Activated naive CD4-positive, alpha-beta T cell treated with anti-CD3 and anti-CD28 coated beads, Interleukin-2, amount 10 ng/mL, durations not matched to agents 7 days and 5 days (primary cell): ENCODE measurements around the gene TPM4.
"Not testable (repeated sequence)": the region's sequence is repeated elsewhere in the genome, so short reads cannot be mapped to it uniquely, and the experiment has no call there.

ENCODE experiments used
- CTCF ChIA-PET: fragments of 350-600 bp; sonication (Branson Sonifier 250); formaldehyde crosslinking; loops from one replicate; lab custom pipeline; 2021; ENCODE audit warnings: antibody characterized with exemption; lab: Charles Lee
- DNase-seq: peaks from one replicate; pipeline ENCODE4 v3.0.0-alpha.2; 2020
- H3K27ac Mint-ChIP-seq: one replicate; pipeline ENCODE4 v1.8.0; 2021; ENCODE audit warnings: mild to moderate bottlenecking, moderate library complexity, mixed read lengths
- H3K27me3 Mint-ChIP-seq: one replicate; pipeline ENCODE4 v1.8.0; 2021; ENCODE audit warnings: mild to moderate bottlenecking, mixed read lengths
- H3K36me3 Mint-ChIP-seq: one replicate; pipeline ENCODE4 v1.8.0; 2021; ENCODE audit warnings: mixed read lengths
- H3K4me1 Mint-ChIP-seq: one replicate; pipeline ENCODE4 v1.8.0; 2021; ENCODE audit warnings: mixed read lengths
- H3K4me3 Mint-ChIP-seq: one replicate; pipeline ENCODE4 v1.8.0; 2021; ENCODE audit warnings: mild to moderate bottlenecking, moderate library complexity, mixed read lengths
- H3K9me3 Mint-ChIP-seq: one replicate; pipeline ENCODE4 v1.8.0; 2021; ENCODE audit warnings: mixed read lengths

The TPM4 gene

DNA sequence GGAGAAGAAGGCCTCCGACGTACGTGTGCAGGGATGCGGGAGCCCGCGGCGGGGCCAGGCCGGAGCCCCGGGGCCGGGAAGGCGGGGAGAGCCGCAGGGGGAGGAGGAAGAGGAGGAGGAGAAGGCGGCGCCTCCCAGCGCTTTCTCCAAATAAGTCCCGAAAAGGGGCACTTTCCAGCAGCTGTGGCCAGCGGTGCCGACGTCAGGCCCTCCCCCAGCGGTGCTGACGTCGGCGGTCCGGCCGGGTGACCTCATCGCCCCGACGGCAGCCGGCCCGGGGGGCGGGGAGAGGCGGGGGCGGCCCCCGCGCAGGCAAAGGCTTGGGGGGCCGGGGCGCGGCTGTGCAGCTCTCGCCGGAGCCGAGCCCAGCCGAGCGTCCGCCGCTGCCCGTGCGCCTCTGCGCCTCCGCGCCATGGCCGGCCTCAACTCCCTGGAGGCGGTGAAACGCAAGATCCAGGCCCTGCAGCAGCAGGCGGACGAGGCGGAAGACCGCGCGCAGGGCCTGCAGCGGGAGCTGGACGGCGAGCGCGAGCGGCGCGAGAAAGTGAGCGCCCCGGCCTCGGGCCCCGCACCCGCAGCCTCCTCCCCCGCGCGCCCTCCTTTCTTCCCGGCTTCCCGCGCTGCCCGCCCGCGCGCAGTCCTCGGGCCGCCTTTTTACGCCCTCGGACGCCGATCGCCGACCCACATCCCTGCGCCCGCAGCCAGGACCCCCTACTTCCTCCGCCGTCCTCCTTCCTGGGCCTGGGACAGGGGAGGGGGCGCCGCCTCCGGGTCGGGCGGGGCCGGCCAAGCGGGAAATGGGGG lies at the start of gene TPM4:
Gene TPM4 (plus strand): TSS at position 342 of the 804 bp plus-strand sequence. CDS start 71 bp downstream, at position 413.
- Mint-ChIP-seq H3K4me1 (peaks cover 72% of the 10 kb centered on the region), H3K27me3 (no peaks in the 10 kb centered on the region), H3K36me3 (peaks cover 32% of the 10 kb centered on the region), H3K9me3 (no peaks in the 10 kb centered on the region), H3K27ac (peak within 1 kb of the TSS; percentile 99), H3K4me3 (peak within 1 kb of the TSS; percentile 84)
- DNase-seq = peak; percentile 93
- CTCF ChIA-PET = interaction anchor here (0.7 to 3.3 kb wide), 6 partner anchors 10 to 68 kb away, joined by 3 to 14 read pairs (median 4); no protein-coding TSS in a partner anchor

DNA sequence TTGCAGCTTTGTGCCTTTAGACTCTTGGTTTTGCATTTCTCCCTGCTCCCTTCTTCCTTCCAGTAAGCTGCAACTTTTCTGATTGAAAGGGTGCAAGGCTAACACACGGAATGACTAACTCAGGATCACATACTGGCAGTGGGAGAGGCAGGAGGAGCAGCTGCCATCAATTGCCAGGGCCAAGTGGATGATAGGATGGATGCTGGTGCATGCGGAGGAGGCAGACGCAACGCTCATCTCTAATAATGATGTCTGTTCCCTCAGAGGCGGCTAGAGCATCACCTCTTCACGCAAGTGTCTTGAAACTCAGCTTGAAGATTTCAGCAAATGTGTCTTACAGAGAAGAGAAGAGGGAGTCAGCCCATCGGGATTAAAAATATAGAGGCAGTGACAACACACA lies 49.5 kb upstream of the TPM4 start:
- Mint-ChIP-seq H3K4me3 (no peak overlapping the region), H3K36me3 (no peaks in the 10 kb centered on the region), H3K27ac (no peak overlapping the region), H3K27me3 (peaks cover 5% of the 10 kb centered on the region), H3K4me1 (no peaks in the 10 kb centered on the region), H3K9me3 (no peaks in the 10 kb centered on the region)
- no peak for DNase-seq
- CTCF ChIA-PET = interaction anchor here (0.6 to 2.1 kb wide), 2 partner anchors 15 to 34 kb away, joined by 3 to 5 read pairs; no protein-coding TSS in a partner anchor

DNA sequence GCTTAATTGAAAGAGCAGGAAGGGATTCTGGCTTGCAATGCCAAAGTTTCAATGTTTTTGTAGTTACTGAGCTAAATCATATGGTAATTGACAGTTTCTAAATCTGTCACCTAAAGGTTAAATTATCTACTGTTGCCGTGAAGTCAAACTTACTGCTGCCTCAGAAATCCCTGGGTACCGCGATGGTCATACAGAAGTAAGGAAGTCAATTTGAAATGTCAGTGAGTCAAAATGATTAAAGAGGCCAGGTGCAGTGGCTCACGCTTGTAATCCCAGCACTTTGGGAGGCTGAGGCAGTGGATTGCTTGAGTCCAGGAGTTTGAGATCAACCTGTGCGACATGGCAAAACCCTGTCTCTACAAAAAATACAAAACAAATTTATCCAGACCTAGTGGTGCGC lies 48.8 kb upstream of the TPM4 start:
- no peaks in the 10 kb centered on the region for H3K4me1 Mint-ChIP-seq
- no peak overlapping the region for H3K4me3 Mint-ChIP-seq
- CTCF ChIA-PET = interaction anchor here (0.6 to 2.1 kb wide), 2 partner anchors 14 to 33 kb away, joined by 3 to 5 read pairs; no protein-coding TSS in a partner anchor
- no peak for DNase-seq
- peaks cover 5% of the 10 kb centered on the region for H3K27me3 Mint-ChIP-seq
- no peak overlapping the region for H3K27ac Mint-ChIP-seq
- H3K9me3 Mint-ChIP-seq = no peaks in the 10 kb centered on the region
- no peaks in the 10 kb centered on the region for H3K36me3 Mint-ChIP-seq

DNA sequence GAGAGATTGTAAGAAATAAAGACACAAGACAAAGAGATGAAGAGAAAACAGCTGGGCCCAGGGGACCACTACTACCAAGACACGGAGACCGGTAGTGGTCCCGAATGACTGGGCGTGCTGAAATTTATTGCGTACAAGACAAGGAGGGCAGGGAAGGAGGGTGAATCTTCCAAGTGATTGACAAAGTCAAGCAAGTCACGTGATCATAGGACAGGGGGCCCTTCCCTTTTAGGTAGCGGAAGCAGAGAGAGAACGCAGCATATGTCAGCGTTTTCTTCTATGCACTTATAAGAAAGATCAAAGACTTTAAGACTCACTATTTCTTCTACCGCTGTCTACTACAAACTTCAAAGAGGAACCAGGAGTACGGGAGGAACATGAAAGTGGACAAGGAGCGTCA lies 46.1 kb upstream of the TPM4 start:
- H3K27me3 Mint-ChIP-seq, H3K4me3 Mint-ChIP-seq, H3K9me3 Mint-ChIP-seq, DNase-seq, H3K36me3 Mint-ChIP-seq, H3K27ac Mint-ChIP-seq, H3K4me1 Mint-ChIP-seq, CTCF ChIA-PET: not testable (repeated sequence)

DNA sequence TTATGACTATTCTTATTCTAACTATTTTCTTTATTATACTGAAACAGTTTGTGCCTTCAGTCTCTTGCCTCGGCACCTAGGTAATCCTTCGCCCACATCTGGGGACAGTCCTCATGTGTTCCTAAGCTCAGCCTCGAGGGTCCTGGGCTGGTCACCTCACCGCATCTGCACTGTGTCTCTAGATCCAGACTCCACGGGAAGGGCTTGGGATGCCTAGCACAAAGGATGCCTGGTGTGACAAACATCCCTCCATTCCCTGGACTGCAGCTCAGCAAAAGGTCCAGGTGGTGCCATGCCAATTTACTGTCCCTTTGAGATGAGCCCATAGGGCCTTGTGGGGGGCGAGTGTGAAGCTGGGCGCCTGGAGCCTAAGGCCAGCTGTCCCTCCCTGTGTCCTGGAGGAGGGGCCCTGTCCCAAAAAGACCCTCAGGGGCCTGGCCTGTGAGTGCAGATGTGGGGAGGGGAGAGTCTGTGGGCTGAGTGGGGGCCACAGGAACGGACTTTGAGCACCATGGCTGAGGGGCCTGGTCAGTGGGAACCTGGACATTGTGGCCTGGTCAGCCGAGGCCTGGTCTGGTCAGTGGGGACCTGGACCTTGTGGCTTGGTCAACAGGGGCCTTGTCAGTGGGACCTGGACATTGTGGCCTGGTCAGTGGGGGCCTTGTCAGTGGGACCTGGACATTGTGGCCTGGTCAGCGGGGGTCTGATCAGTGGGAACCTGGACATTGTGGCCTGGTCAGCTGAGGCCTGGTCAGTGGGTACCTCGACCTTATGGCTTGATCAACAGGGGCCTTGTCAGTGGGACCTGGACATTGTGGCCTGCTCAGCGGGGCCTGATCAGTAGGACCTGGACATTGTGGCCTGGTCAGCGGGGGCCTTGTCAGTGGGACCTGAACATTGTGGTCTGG lies 45.1 kb upstream of the TPM4 start:
- DNase-seq = no peak
- no peaks in the 10 kb centered on the region for H3K9me3 Mint-ChIP-seq
- CTCF ChIA-PET = interaction anchor here (0.9 kb wide), 1 partner anchor 10 kb away, joined by 5 read pairs; no protein-coding TSS in a partner anchor
- no peak overlapping the region for H3K27ac Mint-ChIP-seq
- H3K36me3 Mint-ChIP-seq = no peaks in the 10 kb centered on the region
- H3K4me1 Mint-ChIP-seq = no peaks in the 10 kb centered on the region
- peaks cover 5% of the 10 kb centered on the region for H3K27me3 Mint-ChIP-seq
- H3K4me3 Mint-ChIP-seq = no peak overlapping the region

DNA sequence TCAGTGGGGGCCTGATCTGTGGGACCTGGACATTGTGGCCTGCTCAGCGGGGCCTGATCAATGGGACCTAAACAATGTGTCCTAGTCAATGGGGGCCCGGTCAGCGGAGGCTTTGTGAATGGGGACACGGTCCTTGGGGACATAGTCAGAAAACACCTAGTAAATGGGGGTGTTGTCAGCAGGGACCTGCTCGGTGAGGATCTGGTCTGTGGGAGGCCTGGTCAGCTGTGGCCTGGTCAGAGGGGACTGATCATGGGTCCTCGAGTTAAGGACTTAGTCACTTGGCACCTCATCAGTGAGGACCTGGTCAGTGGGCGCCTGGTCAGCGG lies 44.5 kb upstream of the TPM4 start:
- CTCF ChIA-PET = no interaction called here
- no peaks in the 10 kb centered on the region for H3K4me1 Mint-ChIP-seq
- no peak overlapping the region for H3K4me3 Mint-ChIP-seq
- DNase-seq = no peak
- H3K27ac Mint-ChIP-seq = no peak overlapping the region
- H3K9me3 Mint-ChIP-seq = no peaks in the 10 kb centered on the region
- H3K27me3 Mint-ChIP-seq = peaks cover 5% of the 10 kb centered on the region
- H3K36me3 Mint-ChIP-seq = no peaks in the 10 kb centered on the region

DNA sequence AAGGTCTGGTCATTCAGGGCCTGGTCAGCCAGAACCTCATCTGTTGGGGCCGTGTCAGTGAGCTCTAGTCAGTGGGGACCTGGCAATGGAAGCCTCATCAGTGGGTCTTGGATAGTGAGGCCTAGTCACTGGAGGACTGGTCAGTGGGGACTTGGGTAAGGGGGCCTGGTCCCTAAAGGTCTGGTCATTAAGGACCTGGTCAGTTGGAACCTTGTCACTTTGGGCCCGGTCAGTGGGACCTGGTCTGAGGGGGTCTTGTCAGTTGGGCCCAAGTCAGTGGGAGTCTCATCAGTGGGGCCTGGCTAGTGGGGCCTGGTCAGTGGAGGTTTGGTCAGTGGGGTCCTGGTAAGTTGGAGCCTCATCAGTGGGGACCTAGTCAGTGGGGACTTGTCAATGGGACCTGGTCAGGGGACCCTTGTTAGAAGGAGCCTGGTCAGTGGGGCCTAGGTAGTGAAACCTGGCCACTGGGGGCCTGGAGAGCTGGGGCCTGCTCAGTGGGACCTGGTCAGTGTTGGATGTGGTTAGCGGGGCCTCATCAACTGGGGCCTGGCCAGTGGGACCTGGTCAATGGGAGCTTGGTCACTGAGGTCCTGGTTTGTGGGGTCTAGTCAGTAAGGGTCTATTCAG lies 43.7 kb upstream of the TPM4 start:
- no peaks in the 10 kb centered on the region for H3K9me3 Mint-ChIP-seq
- DNase-seq = no peak
- no peaks in the 10 kb centered on the region for H3K36me3 Mint-ChIP-seq
- no peaks in the 10 kb centered on the region for H3K4me1 Mint-ChIP-seq
- H3K27ac Mint-ChIP-seq = no peak overlapping the region
- CTCF ChIA-PET = no interaction called here
- no peak overlapping the region for H3K4me3 Mint-ChIP-seq
- H3K27me3 Mint-ChIP-seq = peaks cover 5% of the 10 kb centered on the region

DNA sequence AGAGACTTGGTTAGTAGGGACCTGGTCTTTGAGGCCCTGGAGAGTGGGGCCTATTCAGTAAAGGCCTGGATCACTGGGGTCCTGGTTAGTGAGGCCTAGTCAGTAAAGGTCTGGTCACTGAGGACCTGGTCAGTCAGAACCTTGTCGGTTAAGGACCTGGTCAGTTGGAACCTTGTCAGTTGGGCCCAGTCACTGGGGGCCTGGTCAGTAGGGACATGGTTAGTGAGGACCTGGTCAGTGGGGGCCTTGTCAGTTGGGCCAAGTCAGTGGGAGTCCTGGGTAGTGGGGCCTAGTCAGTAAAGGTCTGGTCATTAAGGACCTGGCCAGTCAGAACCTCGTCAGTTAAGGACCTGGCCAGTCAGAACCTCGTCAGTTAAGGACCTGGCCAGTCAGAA lies 43.2 kb upstream of the TPM4 start:
- Mint-ChIP-seq H3K27ac (no peak overlapping the region), H3K4me3 (no peak overlapping the region), H3K36me3 (no peaks in the 10 kb centered on the region), H3K9me3 (no peaks in the 10 kb centered on the region), H3K4me1 (no peaks in the 10 kb centered on the region), H3K27me3 (peaks cover 5% of the 10 kb centered on the region)
- CTCF ChIA-PET = no interaction called here
- no peak for DNase-seq

DNA sequence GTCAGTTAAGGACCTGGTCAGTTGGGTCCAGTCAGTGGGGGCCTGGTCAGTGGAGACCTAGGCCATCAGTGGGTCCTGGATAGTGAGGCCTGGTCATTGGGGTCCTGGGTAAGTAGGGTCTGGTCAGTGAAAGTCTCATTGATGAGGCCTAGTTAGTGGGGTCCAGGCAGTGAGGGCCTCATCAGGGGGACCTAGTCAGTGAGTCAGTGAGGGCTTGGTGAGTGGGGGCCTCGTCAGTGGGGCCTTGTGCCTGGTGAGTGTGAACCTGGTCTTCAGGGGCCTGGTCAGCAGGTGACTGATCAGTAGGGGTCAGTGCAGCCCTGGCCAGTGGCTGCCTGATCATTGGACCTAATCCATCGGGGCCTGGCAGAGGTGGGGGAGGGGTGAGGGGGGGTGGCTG lies 42.6 kb upstream of the TPM4 start:
- H3K27me3 Mint-ChIP-seq = peaks cover 5% of the 10 kb centered on the region
- no peaks in the 10 kb centered on the region for H3K4me1 Mint-ChIP-seq
- no peak for DNase-seq
- CTCF ChIA-PET = no interaction called here
- no peak overlapping the region for H3K27ac Mint-ChIP-seq
- no peaks in the 10 kb centered on the region for H3K9me3 Mint-ChIP-seq
- no peak overlapping the region for H3K4me3 Mint-ChIP-seq
- no peaks in the 10 kb centered on the region for H3K36me3 Mint-ChIP-seq

DNA sequence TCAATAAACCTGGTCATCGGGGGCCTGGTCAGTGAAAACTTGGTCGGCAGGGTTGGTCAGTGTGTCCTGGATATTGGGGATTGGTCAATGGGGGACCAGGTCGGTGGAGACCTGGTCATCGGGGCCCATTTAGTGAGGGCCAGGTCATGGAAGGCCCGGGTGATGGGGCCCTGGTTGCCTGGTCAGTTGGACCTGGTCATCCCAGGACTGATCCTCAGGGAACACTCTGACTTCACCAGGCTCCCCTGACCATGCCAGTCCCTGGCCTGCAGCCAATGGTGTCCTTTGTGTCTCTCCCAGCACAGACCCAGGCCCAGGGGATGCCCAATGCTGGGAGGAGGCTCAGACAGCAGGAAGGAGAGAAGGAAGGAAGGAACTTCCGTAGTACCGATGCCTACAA lies 42.1 kb upstream of the TPM4 start:
- Mint-ChIP-seq H3K4me1 (no peaks in the 10 kb centered on the region), H3K9me3 (no peaks in the 10 kb centered on the region), H3K4me3 (no peak overlapping the region), H3K27ac (no peak overlapping the region), H3K36me3 (no peaks in the 10 kb centered on the region), H3K27me3 (peaks cover 5% of the 10 kb centered on the region)
- DNase-seq = no peak
- CTCF ChIA-PET = no interaction called here

DNA sequence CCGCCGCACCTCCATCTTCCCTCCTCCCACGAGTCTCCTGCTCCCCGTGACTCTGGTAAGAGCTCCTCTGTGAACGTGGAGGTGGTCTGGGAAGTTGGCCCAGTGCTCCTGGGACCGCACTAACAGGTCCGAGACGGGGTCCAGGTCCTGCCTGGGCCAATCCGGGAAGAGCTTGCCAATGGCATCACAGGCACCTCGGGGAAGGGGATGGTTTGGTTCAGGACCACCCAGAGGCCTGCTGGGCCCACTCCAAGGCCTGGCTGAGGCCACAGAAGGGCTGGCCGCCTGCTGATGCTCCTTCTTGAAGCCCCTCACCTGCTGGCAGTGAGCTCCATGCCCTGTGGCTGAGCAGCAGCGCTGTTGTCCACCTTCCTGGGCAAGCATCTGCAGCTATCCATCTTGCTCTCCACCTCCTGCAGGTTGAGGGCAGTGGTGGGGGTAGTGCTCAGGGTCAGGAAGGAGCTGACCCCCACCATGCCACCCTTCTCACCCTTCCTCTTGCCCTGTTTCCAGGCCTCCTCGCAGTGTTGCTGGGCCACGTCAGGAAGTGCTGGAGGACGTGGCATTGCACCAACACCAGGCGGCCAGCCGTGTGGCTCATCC lies 41.2 kb upstream of the TPM4 start:
- no peaks in the 10 kb centered on the region for H3K36me3 Mint-ChIP-seq
- CTCF ChIA-PET = interaction anchor here (1.2 kb wide), 1 partner anchor 28 kb away, joined by 5 read pairs; no protein-coding TSS in a partner anchor
- H3K27me3 Mint-ChIP-seq = no peaks in the 10 kb centered on the region
- H3K9me3 Mint-ChIP-seq = no peaks in the 10 kb centered on the region
- DNase-seq = no peak
- H3K4me1 Mint-ChIP-seq = peaks cover under 1% of the 10 kb centered on the region
- H3K4me3 Mint-ChIP-seq = no peak overlapping the region
- H3K27ac Mint-ChIP-seq = no peak overlapping the region

DNA sequence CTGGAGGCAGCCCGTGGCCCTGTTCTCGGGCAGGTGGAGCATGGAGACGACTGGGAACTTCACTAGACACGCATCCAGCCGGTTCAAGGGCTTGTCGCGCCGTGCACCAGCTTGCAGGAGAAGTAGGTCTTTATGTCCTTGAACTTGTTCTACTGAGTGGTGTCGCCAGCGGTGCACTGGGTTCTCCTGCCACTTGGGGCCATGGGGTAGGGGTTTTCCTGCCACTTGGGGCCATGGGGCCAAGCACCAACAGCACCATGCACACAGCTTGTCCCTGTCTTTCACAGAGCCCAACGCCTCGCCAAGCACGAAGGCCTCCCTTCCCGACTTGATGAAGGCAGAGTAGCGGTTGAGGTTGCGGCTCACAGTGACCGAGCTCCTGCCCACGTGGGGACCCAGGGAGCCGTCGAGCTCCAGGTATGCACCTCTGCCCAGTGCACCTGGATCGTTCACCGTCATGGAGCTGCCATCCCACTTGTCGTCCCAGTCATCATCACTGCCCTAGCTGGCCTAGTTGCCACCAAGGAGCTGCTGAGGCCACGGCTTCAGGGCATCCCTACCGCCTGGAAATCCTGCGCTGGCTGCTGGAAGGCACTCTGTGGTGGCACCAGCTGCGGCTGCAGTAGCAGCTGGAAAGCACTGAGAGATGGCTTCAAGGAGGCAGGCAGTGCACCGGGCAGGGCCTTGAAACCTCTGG lies 40.5 kb upstream of the TPM4 start:
- Mint-ChIP-seq H3K4me3 (no peak overlapping the region), H3K4me1 (peaks cover 7% of the 10 kb centered on the region), H3K9me3 (no peaks in the 10 kb centered on the region), H3K36me3 (no peaks in the 10 kb centered on the region), H3K27ac (no peak overlapping the region), H3K27me3 (no peaks in the 10 kb centered on the region)
- no peak for DNase-seq
- CTCF ChIA-PET = interaction anchor here (1.2 kb wide), 1 partner anchor 27 kb away, joined by 5 read pairs; no protein-coding TSS in a partner anchor

DNA sequence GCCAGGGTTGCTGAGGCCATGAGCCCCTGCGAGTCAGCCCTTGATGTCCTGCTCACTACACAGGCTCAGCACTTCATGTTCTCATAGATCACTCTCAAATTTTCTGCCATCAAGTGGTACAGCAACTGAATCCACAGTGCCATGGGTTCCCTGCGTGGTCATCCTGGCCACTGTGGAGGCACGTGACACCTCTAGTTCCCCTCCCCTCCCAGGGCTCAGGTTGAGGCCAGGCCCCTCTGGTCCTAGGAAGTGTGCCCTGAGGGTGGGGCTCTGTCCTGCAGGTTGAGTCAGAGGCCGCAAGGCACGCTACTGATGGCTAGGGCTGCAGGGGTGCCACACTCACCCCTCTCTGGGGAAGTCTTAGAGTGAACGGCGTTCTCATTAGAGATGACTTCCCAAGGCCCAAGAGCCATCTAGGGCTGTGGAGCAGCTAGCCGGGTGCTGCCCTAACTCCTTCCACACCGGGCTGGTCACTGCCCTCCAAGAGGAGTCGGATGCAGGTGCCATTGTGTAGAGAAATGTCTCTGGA lies 39.8 kb upstream of the TPM4 start:
- Mint-ChIP-seq H3K36me3 (no peaks in the 10 kb centered on the region), H3K4me1 (peaks cover 13% of the 10 kb centered on the region), H3K27me3 (peaks cover 1% of the 10 kb centered on the region), H3K27ac (no peak overlapping the region), H3K4me3 (no peak overlapping the region), H3K9me3 (no peaks in the 10 kb centered on the region)
- CTCF ChIA-PET = no interaction called here
- no peak for DNase-seq
